ENCODE data around the gene CDH4. TPM values are rescaled to one million over a fixed set of nuclear protein-coding genes. Genes with fewer than 3 reads are reported as not detected.
"Not testable (repeated sequence)": the region's sequence is repeated elsewhere in the genome, so short reads cannot be mapped to it uniquely, and the experiment has no call there.

The CDH4 gene
- total RNA-seq, 1 donor from 2014 or later = 0.23 TPM

- H3K27me3 Mint-ChIP-seq (ENCODE audit: unreplicated experiment) = peaks cover 3% of the 10 kb centered on the region
- no peaks in the 10 kb centered on the region for H3K36me3 Mint-ChIP-seq (ENCODE audit: low read depth, unreplicated experiment)
- no peak overlapping the region for H3K27ac Mint-ChIP-seq (ENCODE audit: unreplicated experiment)
- TF ChIP-seq CTCF (IDR thresholded peaks at IDR 0.05; ENCODE audit: unreplicated experiment) = no peak
- no peaks in the 10 kb centered on the region for H3K9me3 Mint-ChIP-seq (ENCODE audit: unreplicated experiment)
- no peaks in the 10 kb centered on the region for H3K4me1 Mint-ChIP-seq (ENCODE audit: unreplicated experiment)
- no peak overlapping the region for H3K4me3 Mint-ChIP-seq (ENCODE audit: unreplicated experiment)
- DNase-seq (ENCODE audit: low spot score) = no peak
Measured at GRCh38 chr20:61400499-61400898, 148.4 kb downstream of the CDH4 start.

- H3K4me1 Mint-ChIP-seq (ENCODE audit: unreplicated experiment) = no peaks in the 10 kb centered on the region
- H3K4me3 Mint-ChIP-seq (ENCODE audit: unreplicated experiment) = no peak overlapping the region
- TF ChIP-seq CTCF (IDR thresholded peaks at IDR 0.05; ENCODE audit: unreplicated experiment) = no peak
- H3K27me3 Mint-ChIP-seq (ENCODE audit: unreplicated experiment) = peaks cover 14% of the 10 kb centered on the region
- H3K9me3 Mint-ChIP-seq (ENCODE audit: unreplicated experiment) = no peaks in the 10 kb centered on the region
- H3K27ac Mint-ChIP-seq (ENCODE audit: unreplicated experiment) = no peak overlapping the region
- DNase-seq (ENCODE audit: low spot score) = no peak
- H3K36me3 Mint-ChIP-seq (ENCODE audit: low read depth, unreplicated experiment) = peaks cover 7% of the 10 kb centered on the region
Measured at GRCh38 chr20:61404303-61404702, 152.2 kb downstream of the CDH4 start.

GRCh38 chr20:61405007-61405406, 152.9 kb downstream of the CDH4 start:
- Mint-ChIP-seq H3K27ac (ENCODE audit: unreplicated experiment) (no peak overlapping the region), H3K4me3 (ENCODE audit: unreplicated experiment) (no peak overlapping the region), H3K9me3 (ENCODE audit: unreplicated experiment) (no peaks in the 10 kb centered on the region), H3K4me1 (ENCODE audit: unreplicated experiment) (no peaks in the 10 kb centered on the region), H3K36me3 (ENCODE audit: low read depth, unreplicated experiment) (peaks cover 7% of the 10 kb centered on the region), H3K27me3 (ENCODE audit: unreplicated experiment) (peaks cover 14% of the 10 kb centered on the region)
- DNase-seq (ENCODE audit: low spot score) = no peak
- TF ChIP-seq CTCF (IDR thresholded peaks at IDR 0.05; ENCODE audit: unreplicated experiment) = no peak

- not testable (repeated sequence) for H3K4me1 Mint-ChIP-seq (ENCODE audit: unreplicated experiment); H3K4me3 Mint-ChIP-seq (ENCODE audit: unreplicated experiment); H3K27ac Mint-ChIP-seq (ENCODE audit: unreplicated experiment); H3K9me3 Mint-ChIP-seq (ENCODE audit: unreplicated experiment); H3K36me3 Mint-ChIP-seq (ENCODE audit: low read depth, unreplicated experiment); DNase-seq (ENCODE audit: low spot score)
- H3K27me3 Mint-ChIP-seq (ENCODE audit: unreplicated experiment) = peaks cover 14% of the 10 kb centered on the region
Measured at GRCh38 chr20:61406773-61407172, 154.7 kb downstream of the CDH4 start.

- H3K4me3 Mint-ChIP-seq (ENCODE audit: unreplicated experiment) = no peak overlapping the region
Measured at GRCh38 chr20:61407561-61407960, 155.5 kb downstream of the CDH4 start.

More at GRCh38 chr20:61407561-61407960, 155.5 kb downstream of the CDH4 start:
- no peaks in the 10 kb centered on the region for H3K9me3 Mint-ChIP-seq (ENCODE audit: unreplicated experiment)
- no peak for TF ChIP-seq CTCF (IDR thresholded peaks at IDR 0.05; ENCODE audit: unreplicated experiment)
- peaks cover 14% of the 10 kb centered on the region for H3K27me3 Mint-ChIP-seq (ENCODE audit: unreplicated experiment)
- no peak for DNase-seq (ENCODE audit: low spot score)
- no peaks in the 10 kb centered on the region for H3K4me1 Mint-ChIP-seq (ENCODE audit: unreplicated experiment)
- peaks cover 7% of the 10 kb centered on the region for H3K36me3 Mint-ChIP-seq (ENCODE audit: low read depth, unreplicated experiment)
- no peak overlapping the region for H3K27ac Mint-ChIP-seq (ENCODE audit: unreplicated experiment)

All from endothelial cell (in vitro differentiated cells).